NT2/D1 (cell line): ENCODE data around the gene LHFPL3.

Source experiments
- SUZ12 ChIP-seq: IDR thresholded peaks from 2 replicates; pipeline ENCODE4 v1.6.1; 2011; ENCODE audit not compliant: insufficient read length, insufficient read depth; ENCODE audit errors: extremely low read depth
- YY1 ChIP-seq: IDR thresholded peaks from 2 replicates; pipeline ENCODE4 v1.6.1; 2011; ENCODE audit not compliant: insufficient read length, insufficient read depth
- ZNF274 ChIP-seq: IDR thresholded peaks from 2 replicates; pipeline ENCODE4 v1.6.1; 2011; ENCODE audit warnings: mild to moderate bottlenecking, low read depth, low read length

- no peak for TF ChIP-seq SUZ12
- no peak for TF ChIP-seq YY1
- TF ChIP-seq ZNF274, result no peak
Measured at GRCh38 chr7:104801022-104801421, 472.6 kb downstream of the LHFPL3 start.
